Left ventricle myocardium inferior (tissue), 1 donor: ENCODE results near the gene NTF3. TPM values are rescaled to one million over a fixed set of nuclear protein-coding genes. Genes with fewer than 3 reads are reported as not detected.

Experiments used
- DNase-seq: peaks from one replicate; pipeline ENCODE4 v3.0.0-alpha.2; 2020
- H3K27ac ChIP-seq: fragments of 200-600 bp; replicated peaks from 2 replicates; pipeline ENCODE4 v1.8.0; 2021
- H3K27me3 ChIP-seq: fragments of 200-600 bp; 2 replicates; pipeline ENCODE4 v1.8.0; 2021; ENCODE audit warnings: low read depth
- H3K36me3 ChIP-seq: fragments of 200-600 bp; 2 replicates; pipeline ENCODE4 v1.8.0; 2021
- H3K4me1 ChIP-seq: fragments of 200-600 bp; 2 replicates; pipeline ENCODE4 v1.8.0; 2021
- H3K4me3 ChIP-seq: fragments of 200-600 bp; 2 replicates; pipeline ENCODE4 v1.8.0; 2021; ENCODE audit warnings: mild to moderate bottlenecking, moderate library complexity
- H3K9me3 ChIP-seq: fragments of 200-600 bp; replicated peaks from 2 replicates; pipeline ENCODE4 v1.8.0; 2021
- intact Hi-C: fragments of 100-400 bp; cut with micrococcal nuclease; formaldehyde crosslinking; loops from one replicate; pipeline ENCODE4 v1.11.0; 2022
- total RNA-seq: library from RNA; stranded (reverse); fragmentation: NEBNext Ultra II Directional; extraction: Animal tissue kit (Norgen Biotek cat#: 25700); gene quantifications from one replicate; pipeline ENCODE4 v1.2.1, GENCODE V29; 2021
- TF ChIP-seq, protein P1 (sequence below): fragments of 200-600 bp; IDR thresholded peaks from 2 replicates; pipeline ENCODE4 v1.8.0; 2021; ENCODE audit warnings: antibody characterized with exemption, mild to moderate bottlenecking, borderline replicate concordance
- donor health status: DM: no; HTN: yes; CAD: no; lungs with severe emphysema.

NTF3 gene
- total RNA-seq, 1 donor from 2014 or later, result 0.99 TPM

DNA sequence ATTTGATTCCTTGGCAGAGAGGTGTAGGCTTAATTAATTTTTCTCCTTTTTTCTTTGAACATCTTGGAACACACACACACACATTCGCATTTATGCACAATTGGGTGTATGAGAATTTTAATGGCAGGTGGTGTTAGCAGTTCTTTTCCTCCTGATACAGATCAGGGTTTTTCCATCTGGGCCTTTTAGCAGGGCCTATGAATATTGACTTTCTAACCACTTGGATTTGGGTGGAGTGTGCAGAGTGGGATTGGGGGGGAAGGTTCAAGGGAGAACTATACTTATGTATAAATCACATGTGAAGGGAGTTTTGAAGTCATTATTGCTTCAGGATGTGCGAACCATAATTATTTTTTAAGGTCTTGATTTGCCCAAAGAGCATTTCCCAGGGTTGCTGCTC is 28.9 kb downstream of the NTF3 start:
- Histone ChIP-seq H3K4me1 (peaks cover 28% of the 10 kb centered on the region), H3K36me3 (no peaks in the 10 kb centered on the region), H3K27ac (no peak overlapping the region), H3K27me3 (peaks cover 6% of the 10 kb centered on the region), H3K9me3 (no peaks in the 10 kb centered on the region), H3K4me3 (no peak overlapping the region)
- TF ChIP-seq, protein P1, sequence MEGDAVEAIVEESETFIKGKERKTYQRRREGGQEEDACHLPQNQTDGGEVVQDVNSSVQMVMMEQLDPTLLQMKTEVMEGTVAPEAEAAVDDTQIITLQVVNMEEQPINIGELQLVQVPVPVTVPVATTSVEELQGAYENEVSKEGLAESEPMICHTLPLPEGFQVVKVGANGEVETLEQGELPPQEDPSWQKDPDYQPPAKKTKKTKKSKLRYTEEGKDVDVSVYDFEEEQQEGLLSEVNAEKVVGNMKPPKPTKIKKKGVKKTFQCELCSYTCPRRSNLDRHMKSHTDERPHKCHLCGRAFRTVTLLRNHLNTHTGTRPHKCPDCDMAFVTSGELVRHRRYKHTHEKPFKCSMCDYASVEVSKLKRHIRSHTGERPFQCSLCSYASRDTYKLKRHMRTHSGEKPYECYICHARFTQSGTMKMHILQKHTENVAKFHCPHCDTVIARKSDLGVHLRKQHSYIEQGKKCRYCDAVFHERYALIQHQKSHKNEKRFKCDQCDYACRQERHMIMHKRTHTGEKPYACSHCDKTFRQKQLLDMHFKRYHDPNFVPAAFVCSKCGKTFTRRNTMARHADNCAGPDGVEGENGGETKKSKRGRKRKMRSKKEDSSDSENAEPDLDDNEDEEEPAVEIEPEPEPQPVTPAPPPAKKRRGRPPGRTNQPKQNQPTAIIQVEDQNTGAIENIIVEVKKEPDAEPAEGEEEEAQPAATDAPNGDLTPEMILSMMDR, result no peak
- intact Hi-C loops, result no loop called here
- no peak for DNase-seq

DNA sequence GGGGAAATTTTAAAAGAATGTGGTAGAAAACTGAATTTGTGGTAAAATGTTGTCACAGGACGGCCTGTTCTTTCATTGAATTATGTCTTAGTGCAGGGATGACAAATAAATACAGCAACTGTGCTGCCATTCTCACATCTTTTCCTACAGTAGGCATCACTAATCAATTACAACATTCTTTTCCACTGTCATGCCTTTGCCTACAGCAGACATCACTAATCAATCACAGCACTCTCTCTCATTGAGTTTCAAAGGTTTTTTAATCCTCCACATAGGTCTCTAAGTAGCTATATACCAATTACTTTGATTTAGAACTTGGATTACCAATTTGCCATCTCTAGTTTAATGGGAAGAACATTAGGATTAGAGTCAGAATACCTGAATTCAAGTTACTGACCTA is 30.1 kb downstream of the NTF3 start:
- Histone ChIP-seq H3K27me3 (peaks cover 6% of the 10 kb centered on the region), H3K27ac (no peak overlapping the region), H3K4me3 (no peak overlapping the region), H3K4me1 (peaks cover 25% of the 10 kb centered on the region), H3K36me3 (no peaks in the 10 kb centered on the region), H3K9me3 (no peaks in the 10 kb centered on the region)
- DNase-seq, result no peak
- TF ChIP-seq, protein P1, result no peak
- intact Hi-C loops, result no loop called here

DNA sequence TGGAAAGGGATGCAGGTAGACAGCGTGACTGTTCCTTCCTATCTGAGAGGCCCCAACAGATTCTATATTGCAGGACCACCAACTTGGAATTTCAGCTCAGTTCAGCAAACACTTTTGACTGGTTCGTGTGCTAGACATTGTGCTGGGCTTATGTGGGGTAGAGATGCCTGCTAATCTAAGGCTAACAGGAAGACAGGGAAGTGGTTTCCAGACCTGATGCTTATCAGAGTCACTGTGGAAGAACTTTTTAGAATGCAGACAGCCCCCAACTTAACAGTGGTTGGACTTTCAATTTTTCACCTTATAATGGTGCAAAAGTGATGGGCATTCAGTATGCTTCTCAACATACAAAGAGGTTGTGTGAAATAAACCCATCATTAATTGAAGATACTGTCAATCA is 32.2 kb downstream of the NTF3 start:
- peaks cover 13% of the 10 kb centered on the region for H3K4me1 ChIP-seq
- TF ChIP-seq, protein P1, result no peak
- H3K9me3 ChIP-seq, result no peaks in the 10 kb centered on the region
- H3K27ac ChIP-seq, result no peak overlapping the region
- intact Hi-C loops, result no loop called here
- no peaks in the 10 kb centered on the region for H3K36me3 ChIP-seq
- peaks cover 8% of the 10 kb centered on the region for H3K27me3 ChIP-seq
- H3K4me3 ChIP-seq, result no peak overlapping the region
- no peak for DNase-seq

DNA sequence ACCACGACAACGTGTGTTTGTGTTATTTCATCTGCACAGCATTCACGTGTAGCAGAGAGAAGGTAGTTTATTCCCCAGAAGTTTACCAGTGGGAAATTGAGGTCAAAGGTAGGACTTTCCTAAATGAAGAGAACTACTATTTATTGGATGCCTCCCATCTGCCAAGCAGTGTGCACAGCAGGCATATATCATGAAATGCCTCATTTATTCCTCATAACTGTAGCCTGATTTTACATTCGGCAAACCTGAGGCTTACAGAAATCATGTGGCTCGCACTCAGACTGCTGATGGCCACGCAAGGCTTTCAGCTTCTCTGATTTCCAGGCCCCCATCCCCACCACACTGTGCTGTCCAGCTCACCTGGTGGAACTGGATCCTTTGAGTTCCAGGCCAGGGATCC is 33.5 kb downstream of the NTF3 start:
- TF ChIP-seq, protein P1, result no peak
- intact Hi-C loops, result no loop called here
- Histone ChIP-seq H3K9me3 (no peaks in the 10 kb centered on the region), H3K4me3 (no peak overlapping the region), H3K36me3 (no peaks in the 10 kb centered on the region), H3K27me3 (peaks cover 10% of the 10 kb centered on the region), H3K4me1 (peaks cover 15% of the 10 kb centered on the region), H3K27ac (no peak overlapping the region)
- DNase-seq, result no peak

DNA sequence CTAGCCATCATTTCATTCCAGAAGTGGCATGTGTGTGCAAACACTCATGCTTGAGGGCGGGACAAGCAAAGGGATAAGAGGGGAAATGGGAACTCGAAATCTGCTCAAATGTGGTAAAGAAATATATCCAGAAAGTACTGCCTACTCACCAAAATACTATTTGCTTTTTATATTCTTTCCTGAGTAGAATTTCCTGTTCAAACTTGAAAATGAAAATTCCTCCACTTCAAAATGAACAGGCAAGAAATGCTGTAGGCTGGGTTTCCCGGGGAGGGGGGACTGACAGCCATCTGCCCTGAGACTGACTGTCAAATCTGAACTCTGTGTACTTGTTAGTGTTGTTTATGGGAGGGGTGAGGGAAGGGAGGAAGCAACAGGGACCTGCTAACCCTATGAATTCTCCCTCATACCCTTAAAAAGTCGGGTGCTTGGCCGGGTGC is 34.6 kb downstream of the NTF3 start:
- H3K27ac ChIP-seq, result no peak overlapping the region
- H3K4me1 ChIP-seq, result peaks cover 17% of the 10 kb centered on the region
- no peak overlapping the region for H3K4me3 ChIP-seq
- H3K36me3 ChIP-seq, result no peaks in the 10 kb centered on the region
- peaks cover 10% of the 10 kb centered on the region for H3K27me3 ChIP-seq
- TF ChIP-seq, protein P1, result no peak
- intact Hi-C loops, result no loop called here
- H3K9me3 ChIP-seq, result no peaks in the 10 kb centered on the region
- DNase-seq, result no peak

DNA sequence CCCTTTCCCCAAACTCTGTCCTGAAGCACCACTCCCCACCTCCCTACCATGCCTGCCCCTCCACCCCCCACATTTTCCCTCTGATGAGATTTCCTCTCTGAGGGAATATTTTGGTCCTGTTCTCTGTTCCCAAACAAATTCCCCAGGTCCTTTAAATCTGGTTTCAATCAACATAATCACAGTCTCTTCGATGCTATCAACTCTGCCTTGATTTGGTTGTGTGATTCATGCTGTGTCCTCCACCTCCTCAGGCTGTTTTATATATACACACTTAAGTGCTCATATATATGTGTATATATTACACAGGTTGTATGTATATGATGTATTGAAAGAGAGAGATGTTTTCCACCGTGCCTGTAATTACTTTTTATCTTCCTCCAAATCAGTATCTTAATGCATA is 36.0 kb downstream of the NTF3 start:
- intact Hi-C loops, result no loop called here
- Histone ChIP-seq H3K9me3 (no peaks in the 10 kb centered on the region), H3K4me1 (peaks cover 18% of the 10 kb centered on the region), H3K36me3 (no peaks in the 10 kb centered on the region), H3K27ac (no peak overlapping the region), H3K4me3 (no peak overlapping the region), H3K27me3 (peaks cover 11% of the 10 kb centered on the region)
- DNase-seq, result no peak
- TF ChIP-seq, protein P1, result no peak
